Measurements from ENCODE around the gene PCBP3. TPM values are rescaled to one million over a fixed set of nuclear protein-coding genes. Genes with fewer than 3 reads are reported as not detected.
A peak's percentile ranks its signal among the peaks of the same experiment; 100 is the strongest.

The PCBP3 gene
- polyA plus RNA-seq, 1 experiment, result 1.6 TPM

DNA sequence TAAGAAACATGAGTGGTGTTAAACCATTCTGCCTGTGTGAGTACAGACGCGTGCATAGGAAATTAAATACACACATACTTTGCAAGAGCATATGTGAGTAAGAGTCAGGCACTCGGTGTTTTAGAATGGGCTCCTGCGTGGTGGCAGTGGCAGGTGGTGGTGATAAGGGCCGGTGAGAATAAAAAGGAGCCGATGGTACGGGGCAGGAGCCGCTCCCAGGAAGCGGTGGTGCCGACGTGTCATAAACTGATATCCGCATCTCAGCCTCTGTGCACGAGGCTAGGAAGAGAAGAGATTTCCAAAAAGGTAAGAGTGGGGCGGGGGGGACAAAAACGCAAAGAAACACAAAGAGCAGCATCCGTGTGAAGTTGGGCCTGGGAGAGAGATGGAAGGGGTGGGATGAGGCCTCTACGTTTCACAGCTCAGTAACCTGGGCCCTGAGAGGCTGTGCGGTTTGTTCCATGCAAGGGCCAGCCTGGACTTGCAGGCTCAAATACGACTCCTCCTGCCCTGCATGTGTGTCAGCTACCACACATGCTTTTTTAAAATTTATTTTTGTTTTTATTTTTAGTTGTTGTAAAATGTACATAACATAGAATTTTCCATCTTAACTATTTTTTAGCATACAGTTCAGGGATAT, 210.3 kb downstream of the PCBP3 start:
- no peak for DNase-seq (ENCODE audit: low read depth, low spot score)
- H3K4me3 ChIP-seq (ENCODE audit: low read depth, low read length), result no peak overlapping the region
- ChIA-PET CTCF (no interaction called here), POLR2A (no interaction called here)
- H3K27ac ChIP-seq (ENCODE audit: low read depth, low read length), result no peak overlapping the region
- TF ChIP-seq, protein P1, sequence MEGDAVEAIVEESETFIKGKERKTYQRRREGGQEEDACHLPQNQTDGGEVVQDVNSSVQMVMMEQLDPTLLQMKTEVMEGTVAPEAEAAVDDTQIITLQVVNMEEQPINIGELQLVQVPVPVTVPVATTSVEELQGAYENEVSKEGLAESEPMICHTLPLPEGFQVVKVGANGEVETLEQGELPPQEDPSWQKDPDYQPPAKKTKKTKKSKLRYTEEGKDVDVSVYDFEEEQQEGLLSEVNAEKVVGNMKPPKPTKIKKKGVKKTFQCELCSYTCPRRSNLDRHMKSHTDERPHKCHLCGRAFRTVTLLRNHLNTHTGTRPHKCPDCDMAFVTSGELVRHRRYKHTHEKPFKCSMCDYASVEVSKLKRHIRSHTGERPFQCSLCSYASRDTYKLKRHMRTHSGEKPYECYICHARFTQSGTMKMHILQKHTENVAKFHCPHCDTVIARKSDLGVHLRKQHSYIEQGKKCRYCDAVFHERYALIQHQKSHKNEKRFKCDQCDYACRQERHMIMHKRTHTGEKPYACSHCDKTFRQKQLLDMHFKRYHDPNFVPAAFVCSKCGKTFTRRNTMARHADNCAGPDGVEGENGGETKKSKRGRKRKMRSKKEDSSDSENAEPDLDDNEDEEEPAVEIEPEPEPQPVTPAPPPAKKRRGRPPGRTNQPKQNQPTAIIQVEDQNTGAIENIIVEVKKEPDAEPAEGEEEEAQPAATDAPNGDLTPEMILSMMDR (IDR thresholded peaks at IDR 0.05; ENCODE audit: low read depth, low read length), result no peak
- no peaks in the 10 kb centered on the region for H3K27me3 ChIP-seq (ENCODE audit: control insufficient read depth, insufficient read depth, low read length)
- H3K9me3 ChIP-seq (ENCODE audit: control insufficient read depth, insufficient read depth, low read length), result peaks cover 15% of the 10 kb centered on the region

DNA sequence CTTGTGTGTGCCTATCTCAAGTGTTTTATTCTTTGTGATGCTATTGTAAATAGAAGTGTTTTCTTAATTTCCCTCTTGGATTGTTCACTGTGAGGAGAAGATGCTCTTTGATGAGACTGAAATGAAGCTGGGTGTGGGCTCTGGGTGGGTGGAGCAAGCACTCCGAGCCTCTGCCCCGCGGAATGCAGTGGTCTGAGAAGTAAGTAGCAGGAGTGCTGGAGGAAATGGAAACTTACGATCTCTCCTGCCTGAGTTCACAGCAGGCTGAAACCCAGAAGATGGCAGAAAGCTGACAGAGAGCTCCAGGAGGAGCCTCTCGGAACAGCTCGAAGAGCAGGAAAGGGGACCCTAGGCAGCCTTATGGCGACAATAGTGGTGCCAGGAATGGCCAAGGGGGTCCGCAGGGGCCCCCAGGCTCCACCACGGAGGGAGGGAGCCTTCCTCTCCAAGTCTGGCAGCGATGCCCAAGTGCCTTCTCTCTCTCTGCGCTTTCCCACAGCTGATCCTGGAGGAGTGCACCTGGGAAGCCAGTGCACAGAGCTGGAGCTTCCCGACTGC, 211.2 kb downstream of the PCBP3 start:
- Histone ChIP-seq H3K9me3 (ENCODE audit: control insufficient read depth, insufficient read depth, low read length) (peaks cover 15% of the 10 kb centered on the region), H3K27ac (ENCODE audit: low read depth, low read length) (peak overlapping the region; percentile 11), H3K27me3 (ENCODE audit: control insufficient read depth, insufficient read depth, low read length) (no peaks in the 10 kb centered on the region), H3K4me3 (ENCODE audit: low read depth, low read length) (no peak overlapping the region)
- DNase-seq (ENCODE audit: low read depth, low spot score), result no peak
- TF ChIP-seq, protein P1 (IDR thresholded peaks at IDR 0.05; ENCODE audit: low read depth, low read length), result no peak
- ChIA-PET POLR2A (no interaction called here), CTCF (interaction anchor here (0.6 kb wide), 1 partner anchor 299 kb away, joined by 5 read pairs; no protein-coding TSS in a partner anchor)

DNA sequence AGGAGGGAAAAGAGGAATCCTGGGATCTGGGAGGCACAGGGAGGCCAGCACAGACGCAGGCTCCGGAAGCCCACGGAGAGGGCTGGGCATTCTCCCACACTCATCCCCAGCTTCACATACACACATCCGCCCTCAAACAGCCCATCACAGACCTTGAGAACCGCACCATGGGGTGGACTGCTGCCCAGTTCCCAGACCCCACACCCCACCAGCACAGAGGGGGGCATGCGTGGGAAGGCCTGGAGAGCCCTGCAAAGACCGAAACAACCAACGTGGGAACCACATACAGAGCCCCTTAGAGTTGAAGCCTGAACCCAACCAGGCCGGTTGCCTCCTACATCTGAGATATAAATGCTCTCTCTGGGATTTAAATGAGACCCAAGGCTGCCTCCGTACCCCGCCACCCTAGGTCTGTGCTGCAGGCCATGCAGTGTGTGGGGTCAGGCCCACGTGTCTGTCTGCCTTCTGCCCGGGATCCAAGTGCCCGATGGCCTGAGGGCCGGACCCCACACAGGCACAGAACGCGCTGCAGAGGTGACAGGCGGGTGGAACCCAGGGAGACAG, 211.8 kb downstream of the PCBP3 start:
- H3K9me3 ChIP-seq (ENCODE audit: control insufficient read depth, insufficient read depth, low read length), result peaks cover 15% of the 10 kb centered on the region
- no peak for DNase-seq (ENCODE audit: low read depth, low spot score)
- no peak overlapping the region for H3K27ac ChIP-seq (ENCODE audit: low read depth, low read length)
- H3K4me3 ChIP-seq (ENCODE audit: low read depth, low read length), result no peak overlapping the region
- H3K27me3 ChIP-seq (ENCODE audit: control insufficient read depth, insufficient read depth, low read length), result no peaks in the 10 kb centered on the region
- POLR2A ChIA-PET, result no interaction called here
- TF ChIP-seq, protein P1 (IDR thresholded peaks at IDR 0.05; ENCODE audit: low read depth, low read length), result no peak
- CTCF ChIA-PET, result interaction anchor here (0.6 kb wide), 1 partner anchor 299 kb away, joined by 5 read pairs; no protein-coding TSS in a partner anchor

DNA sequence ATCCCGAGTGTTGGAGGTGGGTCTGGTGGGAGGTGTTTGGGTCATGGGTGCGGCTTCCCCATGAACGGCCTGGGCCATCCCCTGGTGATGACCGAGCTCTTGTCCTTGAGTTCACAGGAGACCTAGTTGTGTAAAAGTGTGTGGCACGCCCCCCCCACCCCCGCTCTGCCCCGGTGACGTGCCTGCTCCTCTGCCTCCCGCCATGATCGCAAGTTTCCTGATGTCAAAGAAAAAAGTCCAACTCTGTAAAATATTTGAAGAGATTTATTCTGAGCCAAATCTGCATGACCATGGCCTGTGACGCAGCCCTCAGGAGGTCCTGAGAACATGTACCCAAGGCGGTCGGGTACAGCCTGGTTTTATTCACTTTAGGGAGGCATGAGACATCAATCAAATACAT, 212.9 kb downstream of the PCBP3 start:
- ChIA-PET CTCF (no interaction called here), POLR2A (no interaction called here)
- Histone ChIP-seq H3K9me3 (ENCODE audit: control insufficient read depth, insufficient read depth, low read length) (peaks cover 15% of the 10 kb centered on the region), H3K27me3 (ENCODE audit: control insufficient read depth, insufficient read depth, low read length) (no peaks in the 10 kb centered on the region), H3K27ac (ENCODE audit: low read depth, low read length) (no peak overlapping the region), H3K4me3 (ENCODE audit: low read depth, low read length) (no peak overlapping the region)
- TF ChIP-seq, protein P1 (IDR thresholded peaks at IDR 0.05; ENCODE audit: low read depth, low read length), result no peak
- no peak for DNase-seq (ENCODE audit: low read depth, low spot score)

DNA sequence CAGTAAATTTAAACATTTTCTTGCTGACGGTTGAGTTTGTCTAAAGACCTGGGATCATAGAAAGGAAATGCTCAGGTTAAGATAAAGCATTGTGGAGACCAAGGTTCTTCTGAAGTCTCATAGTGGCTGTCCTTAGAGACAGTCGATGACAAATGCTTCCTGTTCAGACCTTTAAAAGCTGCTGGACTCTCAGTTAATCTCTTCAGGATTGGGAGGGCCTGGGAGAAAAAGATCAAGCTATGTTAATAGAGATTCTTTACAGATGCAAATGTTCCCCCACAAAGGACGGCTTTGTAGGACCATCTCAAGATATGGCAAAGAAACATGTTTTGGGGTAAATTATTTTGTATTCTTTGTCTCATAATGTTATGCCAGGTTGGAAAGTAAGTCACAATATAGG, 213.4 kb downstream of the PCBP3 start:
- POLR2A ChIA-PET, result no interaction called here
- peaks cover 15% of the 10 kb centered on the region for H3K9me3 ChIP-seq (ENCODE audit: control insufficient read depth, insufficient read depth, low read length)
- CTCF ChIA-PET, result no interaction called here
- H3K4me3 ChIP-seq (ENCODE audit: low read depth, low read length), result no peak overlapping the region
- H3K27me3 ChIP-seq (ENCODE audit: control insufficient read depth, insufficient read depth, low read length), result no peaks in the 10 kb centered on the region
- DNase-seq (ENCODE audit: low read depth, low spot score), result no peak
- TF ChIP-seq, protein P1 (IDR thresholded peaks at IDR 0.05; ENCODE audit: low read depth, low read length), result no peak
- H3K27ac ChIP-seq (ENCODE audit: low read depth, low read length), result no peak overlapping the region
